ENCODE measurements around the gene EPC1. TPM values are rescaled to one million over a fixed set of nuclear protein-coding genes. Genes with fewer than 3 reads are reported as not detected.
A peak's percentile ranks its signal among the peaks of the same experiment; 100 is the strongest.
"Not testable (repeated sequence)": the region's sequence is repeated elsewhere in the genome, so short reads cannot be mapped to it uniquely, and the experiment has no call there.

Gene EPC1
- total RNA-seq, 1 donor from 2014 or later: 58.4 TPM

DNA sequence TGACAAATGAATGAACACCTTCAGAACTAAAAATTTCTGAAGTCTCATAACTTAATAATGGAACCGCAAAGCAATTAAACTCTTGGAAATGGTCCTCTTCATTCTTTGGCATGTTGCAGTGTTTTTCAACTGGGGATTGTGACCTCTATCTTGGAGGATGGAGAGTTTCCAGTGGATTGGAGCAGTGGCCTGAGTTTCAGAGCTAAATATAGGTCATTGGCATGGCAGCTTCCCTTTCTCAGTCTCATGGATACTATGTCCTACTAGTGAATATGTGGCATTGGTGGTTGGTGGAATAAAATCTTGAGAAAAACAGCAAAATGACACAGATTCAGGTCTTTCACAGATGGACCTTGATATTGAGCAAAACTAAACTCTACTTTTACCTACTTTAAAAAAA lies 24.1 kb upstream of the EPC1 start:
- no peak for DNase-seq

DNA sequence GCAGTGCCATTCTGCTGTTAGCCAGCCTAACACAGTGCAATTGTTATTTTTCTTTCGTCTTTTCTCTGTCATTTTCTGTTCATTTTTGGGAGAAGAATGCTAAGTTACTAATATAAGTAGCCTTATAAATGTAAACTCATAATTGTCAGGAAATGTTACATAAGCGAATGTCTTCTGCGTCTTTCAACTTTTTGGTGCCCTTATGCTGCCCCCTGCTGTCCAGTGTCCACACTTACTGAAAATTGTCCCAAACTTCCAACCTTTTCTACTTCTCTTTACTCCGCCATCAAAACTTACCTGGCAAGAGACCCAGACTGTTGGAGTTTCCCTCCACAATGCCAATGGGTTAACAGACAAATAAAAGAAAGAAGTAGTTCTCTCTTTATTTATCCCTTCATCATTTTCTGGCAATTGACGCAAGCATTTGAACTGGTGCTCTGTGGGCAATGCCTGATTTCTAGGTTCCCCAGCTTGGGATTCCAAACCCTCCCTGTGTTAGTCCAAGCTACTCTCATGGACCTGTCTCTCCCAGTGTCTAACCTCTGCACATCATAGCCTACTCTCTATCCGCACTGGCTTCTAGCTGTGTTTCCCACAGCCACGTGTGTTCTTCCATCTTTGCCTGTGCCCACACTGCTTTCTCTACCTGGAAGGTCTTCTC lies 21.0 kb upstream of the EPC1 start:
- DNase-seq: peak; percentile 84

DNA sequence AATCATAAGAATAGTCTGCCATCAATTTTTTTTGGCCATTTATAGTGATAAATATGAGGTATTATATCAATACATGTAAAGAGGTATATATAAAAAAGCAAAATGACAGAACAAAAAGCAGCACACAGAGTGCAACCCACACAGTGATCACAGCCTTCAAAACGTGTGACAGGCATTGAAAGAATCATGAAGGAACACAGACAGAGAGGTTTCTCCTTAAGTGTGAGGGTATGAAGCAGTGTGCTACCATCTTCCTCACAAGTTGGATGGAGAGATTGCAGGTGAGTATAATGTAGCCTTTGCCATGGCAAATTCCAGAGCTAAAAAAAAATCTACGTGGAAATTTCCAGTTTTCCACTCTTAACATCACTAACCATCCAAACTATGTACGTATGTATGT lies 19.6 kb upstream of the EPC1 start:
- DNase-seq: no peak

DNA sequence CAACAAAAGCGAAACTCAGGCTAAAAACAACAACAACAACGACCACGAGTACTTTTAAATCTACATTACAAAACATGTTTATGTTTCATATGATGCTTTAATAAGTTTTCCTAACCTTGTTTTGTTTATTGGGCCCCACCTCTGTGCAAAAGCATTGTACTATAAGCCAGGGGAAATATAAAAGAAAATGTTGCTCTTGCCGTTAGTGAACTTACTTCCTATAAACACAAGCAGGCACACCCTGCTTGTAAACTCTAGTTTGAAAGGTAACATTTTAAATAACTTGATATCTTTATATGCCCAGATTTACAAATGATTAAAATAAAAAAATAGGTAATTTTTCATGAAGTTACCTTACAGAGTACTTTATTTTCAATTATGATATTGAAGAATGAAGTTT lies 19.2 kb upstream of the EPC1 start:
- no peak for DNase-seq

DNA sequence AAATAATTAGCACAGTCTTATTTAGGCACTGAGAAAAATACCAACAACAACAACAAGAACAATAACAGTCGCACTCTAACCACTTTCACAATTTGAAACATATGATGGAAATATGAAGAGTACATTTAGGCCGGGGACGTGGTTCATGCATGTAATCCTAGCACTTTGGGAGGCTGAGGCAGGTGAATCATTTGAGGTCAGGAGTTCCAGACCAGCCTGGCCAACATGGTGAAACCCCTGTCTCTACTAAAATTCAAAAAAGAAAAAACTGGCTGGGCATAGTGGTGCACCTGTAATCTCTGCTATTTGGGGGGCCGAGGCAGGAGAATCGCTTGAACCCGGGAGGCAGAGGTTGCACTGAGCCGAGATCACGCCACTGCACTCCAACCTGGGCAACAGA lies 18.4 kb upstream of the EPC1 start:
- not testable (repeated sequence) for DNase-seq

DNA sequence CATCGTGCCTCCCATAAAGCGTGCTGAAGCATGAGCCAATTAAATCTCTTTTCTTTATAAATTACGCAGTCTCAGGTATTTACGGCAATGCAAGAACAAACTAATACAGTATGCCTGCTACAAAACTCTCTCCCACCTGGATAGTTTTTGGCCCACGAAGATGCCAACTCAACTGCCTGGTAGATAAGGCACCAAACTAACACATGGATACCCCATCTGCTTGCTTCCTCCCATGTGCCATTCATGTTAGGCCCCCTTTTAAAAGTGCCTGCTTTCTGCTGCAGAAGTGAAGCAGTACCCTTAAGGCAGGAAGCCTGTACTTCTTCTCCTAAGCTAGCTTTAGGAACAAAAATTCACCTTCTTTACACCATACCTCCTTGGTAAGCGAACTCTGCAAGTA lies 15.6 kb upstream of the EPC1 start:
- DNase-seq: no peak

DNA sequence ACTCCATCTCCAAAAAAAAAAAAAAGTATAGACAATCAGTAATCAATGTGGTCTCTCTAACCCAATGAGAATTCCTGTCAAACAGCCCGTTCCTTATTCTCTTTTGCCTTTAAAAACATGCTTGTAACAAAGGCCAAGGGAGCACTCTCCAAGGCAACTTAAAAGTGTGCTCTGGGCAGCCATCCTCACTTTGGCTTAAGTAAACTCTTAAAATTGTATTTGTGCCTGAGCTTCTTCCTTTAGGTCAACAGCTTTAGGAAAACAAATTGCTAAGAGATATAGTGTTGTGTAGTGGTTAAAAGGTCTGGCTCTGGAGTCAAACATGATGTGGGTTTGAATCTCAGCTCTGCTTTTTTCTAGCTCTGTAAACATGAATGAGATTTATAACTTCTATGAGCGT lies 13.9 kb upstream of the EPC1 start:
- no peak for DNase-seq

DNA sequence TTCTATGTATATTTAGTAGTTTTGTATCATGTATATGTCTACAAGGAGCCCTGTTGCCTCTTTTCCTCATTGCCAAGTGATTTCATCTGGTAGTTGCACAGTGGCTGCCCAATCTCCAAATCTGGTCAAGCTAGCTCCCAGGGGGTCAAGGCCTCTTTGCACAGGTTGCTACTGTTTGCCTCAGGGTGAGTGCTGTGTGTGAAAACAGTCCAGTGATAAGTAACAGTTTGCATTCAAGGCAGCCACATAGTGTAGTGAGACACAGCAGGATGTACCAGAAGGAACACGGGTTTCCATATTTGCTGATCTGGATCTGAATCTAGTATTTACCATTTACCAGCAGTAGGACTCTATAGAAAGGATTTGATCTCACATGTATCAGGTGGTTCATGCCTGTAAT lies 13.3 kb upstream of the EPC1 start:
- no peak for DNase-seq

DNA sequence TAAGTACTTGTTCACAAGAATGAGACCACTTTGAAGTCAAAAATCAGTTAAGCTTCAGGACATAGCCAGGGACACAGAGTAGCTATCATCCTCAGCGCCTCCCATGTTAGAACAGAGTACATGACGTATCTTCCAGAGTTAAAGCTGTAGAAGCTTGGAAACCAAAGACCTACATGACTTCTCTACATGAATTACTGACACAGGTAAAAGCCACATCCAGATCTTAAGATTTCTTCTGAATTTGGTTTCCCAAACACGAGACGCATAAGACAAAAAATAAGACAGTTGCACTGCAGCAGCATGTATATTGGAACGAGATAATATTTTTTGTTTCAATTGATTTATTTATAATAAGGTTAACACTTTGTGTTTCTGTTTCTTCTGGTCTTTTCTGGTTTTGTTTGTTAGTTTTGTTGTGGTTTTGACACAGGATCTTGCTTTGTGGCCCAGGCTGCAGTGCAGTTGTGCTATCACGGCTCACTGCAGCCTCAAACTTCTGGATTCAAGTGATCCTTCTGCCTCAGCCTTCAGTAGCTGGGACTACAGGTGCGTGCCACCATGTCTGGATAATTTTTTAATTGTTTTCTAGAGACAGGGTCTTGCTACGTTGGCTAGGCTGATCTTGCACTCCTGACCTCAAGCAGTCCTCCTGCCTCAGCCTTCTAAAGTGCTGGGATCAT lies 10.2 kb upstream of the EPC1 start:
- no peak for DNase-seq

DNA sequence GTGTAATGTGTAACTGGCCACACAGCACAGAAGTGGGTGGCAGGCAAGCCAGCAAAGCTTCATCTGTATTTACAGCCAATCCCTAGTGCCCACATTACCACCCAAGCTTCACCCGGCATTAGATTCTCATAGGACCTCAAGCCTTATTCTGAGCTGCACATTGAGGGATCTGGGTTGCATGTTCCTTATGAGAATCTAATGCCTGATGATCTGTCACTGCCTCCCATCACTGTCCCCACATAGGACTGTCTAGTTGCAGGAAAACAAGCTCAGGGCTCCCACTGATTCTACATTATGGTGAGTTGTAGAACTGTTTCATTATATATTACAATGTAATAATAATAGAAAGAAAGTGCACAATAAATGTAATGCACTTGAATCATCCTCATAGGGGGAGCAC lies 7.7 kb upstream of the EPC1 start:
- DNase-seq: not testable (repeated sequence)

DNA sequence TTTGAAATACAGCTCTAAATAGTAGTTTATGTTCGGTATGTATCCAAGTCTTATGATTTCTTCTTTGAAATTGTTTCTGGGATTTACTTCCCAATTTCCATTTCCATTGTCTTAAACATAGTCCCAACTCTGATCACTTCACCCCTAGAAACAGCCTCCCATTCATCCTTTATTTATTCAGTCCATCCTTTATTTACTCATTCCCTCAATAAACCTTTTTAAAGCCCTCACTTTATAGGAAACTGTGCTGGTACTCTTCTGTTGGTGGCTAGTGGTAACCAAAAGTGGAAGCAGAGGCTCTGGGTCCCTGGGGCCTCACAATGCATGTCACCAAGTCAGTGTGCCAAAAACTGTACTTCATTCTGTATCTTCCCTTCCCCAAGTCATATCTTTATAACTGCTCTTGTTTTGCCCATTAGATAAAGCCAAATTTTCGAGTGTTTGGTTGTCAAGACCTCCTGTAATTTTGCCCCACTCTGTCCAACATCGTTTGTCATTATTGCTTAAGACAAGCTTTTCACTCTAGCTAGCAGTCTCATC lies 3.9 kb upstream of the EPC1 start:
- DNase-seq: no peak

DNA sequence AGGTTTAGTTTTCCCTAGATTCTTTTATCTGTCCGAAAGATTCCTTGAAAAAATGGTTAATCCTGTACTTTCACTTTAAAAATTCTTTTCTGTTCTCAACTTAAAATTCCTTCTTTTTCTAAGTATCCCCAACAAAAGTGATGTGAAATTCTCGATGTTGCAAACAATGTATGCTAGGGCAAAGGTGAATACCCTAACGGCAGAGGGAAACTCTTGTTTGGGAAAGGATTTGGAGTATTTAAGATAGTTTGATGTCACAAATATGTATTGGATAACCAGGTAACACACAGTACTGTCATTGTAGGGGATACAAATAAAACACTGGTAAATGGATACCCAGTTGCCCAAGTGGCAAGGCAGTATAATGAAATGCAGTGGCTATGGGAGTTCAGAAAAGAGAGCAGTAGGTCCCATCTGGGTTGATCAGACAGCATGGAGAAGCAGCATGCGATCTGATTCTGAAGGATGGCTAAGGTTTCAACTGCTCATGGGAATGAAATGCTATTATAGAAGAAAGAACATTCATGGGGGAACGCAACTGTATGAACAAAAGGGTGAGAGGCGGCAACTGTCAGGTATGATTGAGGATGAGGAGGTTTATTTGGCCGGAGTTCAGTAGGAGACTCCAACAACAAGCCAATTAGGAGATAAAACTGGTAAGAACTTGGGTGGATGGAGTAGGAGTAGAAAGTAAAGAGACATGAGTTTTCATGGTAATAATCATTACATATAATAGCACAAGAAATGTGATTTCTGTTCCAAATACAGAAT lies 3.2 kb upstream of the EPC1 start:
- DNase-seq: no peak

DNA sequence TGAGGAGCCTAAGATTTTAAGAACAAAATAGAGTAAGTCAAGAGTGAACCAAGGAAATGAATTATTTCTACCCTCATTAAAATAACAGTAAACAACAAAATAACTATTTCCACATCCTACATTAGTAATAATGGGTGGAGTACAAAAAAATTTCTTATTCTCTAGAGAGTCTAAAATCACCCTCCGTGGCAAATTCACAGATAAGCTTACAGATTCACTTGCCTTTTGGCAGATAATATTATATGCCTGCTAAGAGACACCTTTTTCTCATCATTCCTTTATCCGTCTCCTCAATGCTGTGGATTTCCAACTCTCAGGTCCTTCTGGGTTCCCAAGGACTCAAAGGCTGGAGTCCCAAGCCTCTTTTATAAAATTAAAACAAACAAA lies 2.2 kb upstream of the EPC1 start:
- no peak for DNase-seq

DNA sequence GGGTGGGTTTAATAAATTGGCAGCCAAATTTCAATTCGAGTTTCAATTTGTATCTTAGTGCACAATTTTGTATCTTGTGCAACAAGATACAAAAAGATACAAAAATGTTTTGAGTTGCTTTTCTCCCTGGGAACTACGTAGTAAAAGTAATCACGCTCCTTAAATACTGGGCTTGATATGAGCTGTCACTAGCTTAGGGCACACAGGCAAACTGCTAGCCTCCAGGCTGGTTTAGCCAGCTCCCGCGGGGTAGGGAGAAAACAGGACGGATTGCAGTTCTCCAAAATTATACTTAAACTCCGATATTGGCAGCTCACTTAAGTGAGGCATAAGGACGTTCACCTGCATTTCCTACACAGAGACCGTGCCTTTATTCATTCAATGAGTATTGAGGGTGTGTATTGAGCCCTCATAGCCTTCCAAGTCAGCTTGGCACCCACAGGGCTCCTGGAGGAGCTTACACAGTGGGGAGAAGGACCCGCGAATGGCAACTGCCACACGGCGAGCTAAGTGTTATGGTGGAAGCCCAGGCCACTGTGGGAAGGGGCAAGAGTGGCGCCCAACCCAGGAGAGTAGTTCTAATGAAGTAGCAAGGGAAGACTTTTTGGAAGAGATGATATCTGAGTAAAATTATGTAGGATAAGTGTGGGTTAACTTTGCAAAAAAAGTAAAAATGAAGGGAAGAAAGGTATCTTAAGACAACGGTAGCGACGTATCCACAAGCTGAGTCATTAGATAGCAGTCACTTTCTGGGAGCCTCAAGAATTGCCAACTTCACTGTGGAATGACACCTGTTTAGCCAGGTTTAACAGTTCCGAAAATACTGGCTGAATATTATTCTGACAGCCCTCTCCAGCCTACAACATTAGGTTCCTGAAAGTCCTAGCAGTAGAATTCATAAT lies 1.6 kb upstream of the EPC1 start:
- no peak for DNase-seq

DNA sequence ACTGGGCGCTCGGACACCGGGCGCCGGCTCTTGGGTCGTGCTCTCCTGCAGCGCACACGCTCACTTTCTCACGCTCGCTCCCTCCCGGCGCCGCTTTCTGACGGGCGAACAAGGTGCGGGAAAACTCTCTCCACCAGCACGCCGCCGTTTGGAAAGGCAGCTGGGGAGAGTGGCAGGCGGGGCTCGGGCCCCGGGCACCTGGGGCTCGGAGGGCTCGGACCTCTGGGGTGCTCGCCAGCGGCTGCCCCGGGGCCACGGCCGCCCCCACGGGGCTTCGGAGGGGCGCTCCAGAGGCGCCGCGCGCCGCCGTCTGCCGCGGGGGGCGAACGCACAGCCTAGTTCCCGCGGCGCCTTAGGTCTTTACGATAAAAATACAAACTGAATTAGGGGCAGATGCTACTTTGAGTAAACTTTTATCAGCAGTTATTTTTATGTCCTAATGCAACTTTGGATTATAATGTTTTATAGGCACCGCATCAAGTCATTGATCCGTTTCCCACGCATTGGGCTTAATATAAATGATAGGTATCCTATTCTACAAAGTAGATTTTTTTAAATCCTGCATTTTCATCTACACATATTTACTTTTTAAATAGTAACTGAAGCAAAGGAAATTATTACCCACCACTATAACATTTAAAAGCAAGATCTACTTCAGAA lies 535 bp upstream of the EPC1 start:
- DNase-seq: no peak

DNA sequence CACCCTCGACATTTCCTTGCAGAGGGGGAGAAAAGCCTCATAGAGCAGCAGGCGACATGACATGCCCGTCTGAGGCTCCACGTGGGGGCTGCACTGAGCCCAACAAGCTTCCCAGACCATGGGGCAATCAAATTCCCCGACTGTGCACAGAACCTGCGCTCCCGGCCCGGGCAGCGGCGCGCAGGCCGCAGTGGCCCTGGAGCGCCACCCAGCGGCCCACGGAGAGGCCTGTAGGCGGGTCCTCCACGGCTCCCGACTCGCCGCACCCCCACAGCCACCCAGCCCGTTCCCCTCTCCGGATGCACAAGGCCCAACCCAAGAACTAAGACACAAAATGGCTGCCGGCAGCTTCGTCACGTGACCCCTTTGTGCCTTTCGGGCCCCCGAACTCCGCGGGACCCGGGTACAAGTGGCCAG lies 816 bp downstream of the EPC1 start:
- peak; percentile 98 for DNase-seq

DNA sequence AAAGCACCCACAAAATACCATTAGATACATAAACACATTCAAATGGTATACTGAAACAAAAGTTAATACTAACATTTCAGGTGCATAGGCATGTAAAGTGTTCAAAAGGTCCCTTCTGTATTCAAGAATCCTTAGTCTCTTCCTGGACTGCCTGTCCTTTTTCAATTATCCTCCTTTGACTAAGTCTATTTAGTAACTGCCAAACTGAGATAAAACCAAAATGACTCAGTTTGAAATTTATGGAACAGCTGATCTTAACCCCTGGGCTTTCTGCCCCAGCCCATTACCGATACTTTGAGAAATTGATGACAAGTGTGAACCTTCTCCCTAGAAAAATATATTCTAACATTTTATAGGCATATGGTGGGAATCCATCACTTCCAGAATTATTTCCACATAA lies 5.4 kb downstream of the EPC1 start:
- no peak for DNase-seq

DNA sequence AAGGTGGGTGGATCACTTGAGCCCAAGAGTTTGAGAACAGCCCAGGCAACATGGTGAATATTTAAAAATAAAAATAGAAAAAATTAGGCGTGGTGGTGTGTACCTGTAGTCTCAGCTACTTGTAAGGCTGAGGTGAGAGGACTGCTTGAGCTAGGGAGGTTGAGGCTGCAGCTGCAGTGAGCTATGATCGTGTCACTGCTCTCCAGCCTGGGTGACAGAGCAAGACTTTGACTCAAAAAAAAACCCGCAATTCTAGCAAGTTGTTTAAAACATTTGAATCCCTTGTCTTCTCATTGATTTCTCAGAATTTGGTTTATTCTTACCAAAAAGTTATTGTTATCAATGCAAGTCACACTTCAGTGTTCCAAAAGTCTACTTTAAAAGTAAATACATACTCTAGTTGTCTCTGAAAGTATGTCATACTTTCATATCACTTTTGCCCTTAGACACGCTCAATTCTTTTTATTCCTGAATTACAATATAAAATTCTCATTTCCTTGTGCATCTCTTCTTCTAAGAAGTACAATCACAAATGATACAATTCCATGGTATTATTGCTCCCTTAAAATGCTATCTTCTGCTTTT lies 6.3 kb downstream of the EPC1 start:
- DNase-seq: no peak

DNA sequence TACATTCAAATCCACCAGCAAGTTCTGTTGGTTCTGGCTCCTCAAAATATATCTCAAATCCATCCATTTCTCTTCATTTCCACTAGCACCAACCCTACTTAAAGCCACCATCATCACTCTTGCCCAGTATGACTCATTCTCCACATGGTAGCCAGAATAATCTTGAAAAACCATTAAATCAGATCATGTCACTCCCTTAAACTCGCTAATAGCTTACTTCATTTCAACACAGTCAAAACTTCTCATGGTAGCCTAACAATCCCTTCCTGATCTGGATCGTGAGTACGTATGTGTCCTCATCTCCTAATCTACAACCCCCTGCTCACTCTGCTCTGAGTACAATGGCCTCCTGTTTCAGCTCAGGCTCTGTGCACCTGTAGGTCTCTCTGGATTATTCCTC lies 8.7 kb downstream of the EPC1 start:
- DNase-seq: no peak

DNA sequence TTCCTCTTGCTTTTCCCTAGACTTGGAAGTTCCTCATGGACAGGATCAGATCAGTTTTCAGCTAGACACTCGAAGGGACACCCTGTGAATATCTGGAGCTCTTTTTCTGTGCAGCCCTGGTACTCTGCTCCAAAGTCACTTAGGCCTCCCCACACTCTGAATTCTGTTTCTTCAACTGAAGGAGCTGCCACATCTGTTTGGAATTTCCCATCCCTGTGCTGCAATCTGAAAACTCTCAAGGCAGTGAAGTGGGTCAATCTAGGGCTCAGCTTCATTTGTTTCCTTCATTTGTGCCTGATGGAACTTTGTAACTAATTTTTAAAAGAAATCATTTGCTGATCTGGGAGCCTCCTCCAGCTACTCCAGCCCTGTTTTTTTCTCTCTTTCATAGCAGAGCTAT lies 9.6 kb downstream of the EPC1 start:
- no peak for DNase-seq

DNA sequence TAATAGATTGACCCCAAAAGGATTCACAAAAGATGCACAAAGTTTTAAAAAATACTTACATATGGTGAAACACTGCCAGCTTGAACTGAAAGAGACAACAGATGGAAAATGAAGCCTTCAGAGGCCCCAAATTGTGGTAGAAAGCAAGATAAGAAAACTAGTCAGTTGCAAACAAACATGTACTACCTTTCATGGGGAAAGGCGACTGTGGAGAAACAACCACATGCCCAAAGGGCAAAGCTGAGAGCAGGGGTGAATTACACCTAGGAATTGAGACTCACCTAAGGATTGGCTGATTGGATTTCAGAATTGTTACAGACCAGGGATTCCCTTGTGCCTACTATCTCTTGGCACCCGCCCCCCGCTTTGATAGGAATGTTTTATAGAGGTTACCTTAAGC lies 13.1 kb downstream of the EPC1 start:
- no peak for DNase-seq
